SW480 (cell line): Measurements from ENCODE around the gene CA12.

Source experiments
- DNase-seq: peaks from one replicate; pipeline ENCODE4 v3.0.0-alpha.2; 2016; ENCODE audit warnings: low spot score

CA12 gene

DNA sequence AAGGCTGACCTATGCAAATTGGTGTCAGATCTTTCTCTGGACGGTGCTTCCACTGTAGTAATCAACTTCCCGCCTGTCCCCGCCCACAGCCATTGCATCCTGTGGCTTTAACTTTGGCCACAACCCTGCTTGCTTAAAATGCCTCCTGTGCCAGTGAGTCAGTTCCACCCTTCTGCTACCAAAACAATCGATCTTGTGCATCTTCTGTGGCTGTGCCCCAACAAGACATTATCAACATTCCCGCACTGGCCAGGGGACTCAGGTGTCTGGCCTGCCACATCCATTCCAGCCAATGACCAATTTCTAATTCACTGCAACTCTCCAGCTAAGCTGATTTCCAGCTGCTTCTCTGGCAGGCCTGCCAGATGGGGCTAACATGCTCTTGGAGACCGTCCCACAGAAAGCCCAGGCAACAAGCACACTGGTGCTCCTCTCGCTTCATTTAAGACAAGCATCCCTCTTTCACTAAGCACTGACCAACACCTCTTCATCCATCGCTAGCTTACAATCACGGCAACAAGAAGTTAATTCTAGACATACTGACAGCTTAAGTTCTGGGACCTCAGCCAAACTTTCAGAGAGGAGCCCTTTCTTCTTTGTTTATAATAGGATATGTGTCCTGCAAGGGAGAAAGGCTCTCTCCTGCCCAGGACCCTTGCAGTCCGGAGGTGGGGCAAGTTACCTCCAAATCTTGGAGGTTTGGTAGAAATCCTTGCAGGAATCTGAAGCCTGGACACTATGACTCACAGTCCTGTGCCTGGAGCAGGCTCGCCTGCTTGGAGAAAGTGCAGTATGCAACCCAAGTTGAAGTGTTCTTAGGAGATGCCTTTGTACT is 6.7 kb downstream of the CA12 start:
- DNase-seq: peak; percentile 27

DNA sequence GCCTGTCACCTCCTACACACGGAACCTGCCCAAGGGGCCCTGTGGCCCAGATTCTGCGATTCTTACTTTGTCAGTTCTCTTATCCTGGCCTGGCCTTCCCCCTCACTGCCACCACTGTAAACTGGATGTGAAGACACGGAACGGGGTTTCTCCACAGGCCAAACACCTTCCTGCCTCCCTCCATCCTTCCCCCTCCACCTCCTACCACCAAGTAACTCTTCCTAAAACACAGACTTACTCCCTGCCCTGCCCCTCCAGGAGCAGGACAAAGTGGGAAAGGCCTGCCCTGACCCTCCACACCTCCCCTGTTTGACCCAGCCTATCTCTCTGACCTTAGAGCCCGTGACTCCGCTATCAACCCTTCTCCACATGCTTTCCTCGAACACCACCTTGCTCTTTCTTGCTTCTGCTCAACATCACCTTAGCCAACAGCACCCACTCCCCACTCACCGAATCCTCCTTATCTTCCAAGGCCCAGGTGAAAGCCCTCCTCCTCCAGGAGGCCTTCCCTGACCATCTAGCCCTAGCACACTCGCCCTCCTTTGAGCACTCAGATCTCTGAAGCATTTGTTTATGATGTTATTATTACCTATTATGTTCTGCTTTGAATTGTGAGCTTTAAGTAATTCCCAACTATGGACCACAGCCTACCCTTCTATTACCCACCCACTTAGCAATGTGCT is 7.6 kb downstream of the CA12 start:
- no peak for DNase-seq

DNA sequence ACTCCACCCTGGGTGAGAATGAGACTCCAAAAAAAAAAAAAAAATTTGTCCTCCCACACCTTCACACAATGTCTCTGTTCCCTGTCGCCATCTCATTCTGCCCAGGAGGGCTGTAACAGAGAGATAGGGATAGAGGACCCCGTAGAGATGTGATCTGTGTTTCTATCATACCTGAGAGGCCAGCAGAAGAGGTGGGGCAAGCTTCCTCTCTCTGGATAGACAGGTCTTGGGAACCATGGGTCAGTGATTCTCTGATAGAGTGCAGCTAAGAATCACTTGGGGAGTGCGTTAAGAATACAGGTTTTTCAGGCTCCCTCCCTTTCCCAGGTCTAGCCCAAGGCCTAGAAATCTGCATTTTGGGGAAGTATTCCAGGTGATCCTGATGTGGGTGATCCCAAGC is 8.3 kb downstream of the CA12 start:
- DNase-seq: no peak

- DNase-seq: no peak
These were observed 8.9 kb downstream of the CA12 start for GRCh38 chr15:63372753-63373152.

DNA sequence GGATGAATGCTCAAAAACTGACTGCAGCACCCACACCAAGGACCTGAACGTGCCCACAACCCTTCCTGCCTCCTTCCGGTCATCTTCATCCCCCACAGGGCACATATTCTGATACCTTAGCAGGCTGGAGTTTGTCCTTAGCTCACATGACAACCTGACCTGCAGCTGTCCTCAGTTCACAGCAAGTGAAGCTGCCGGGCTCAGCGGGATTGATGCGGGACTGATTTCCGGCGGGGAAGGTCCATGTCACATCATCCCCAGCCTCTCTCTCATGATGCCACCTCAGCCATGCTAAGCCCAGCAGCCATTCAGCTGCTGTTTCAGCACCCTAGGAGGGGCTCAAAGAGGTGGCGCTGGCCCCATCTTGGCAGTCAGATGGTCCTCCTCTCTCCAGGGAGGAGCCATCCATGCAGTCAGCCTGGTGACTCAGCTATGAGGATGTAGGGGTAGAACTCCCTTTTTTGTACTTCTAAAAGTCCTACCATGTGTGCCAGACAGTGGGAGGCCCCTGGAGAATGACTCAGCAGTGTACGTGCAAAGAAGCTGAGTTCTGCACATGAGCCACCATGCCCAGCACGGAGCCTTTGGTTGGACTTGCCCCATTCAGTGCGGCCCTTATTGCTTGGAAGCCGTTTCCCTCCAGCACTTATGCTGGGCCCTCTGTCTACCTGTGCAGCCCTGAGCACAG is 9.5 kb downstream of the CA12 start:
- DNase-seq: peak; percentile 14

DNA sequence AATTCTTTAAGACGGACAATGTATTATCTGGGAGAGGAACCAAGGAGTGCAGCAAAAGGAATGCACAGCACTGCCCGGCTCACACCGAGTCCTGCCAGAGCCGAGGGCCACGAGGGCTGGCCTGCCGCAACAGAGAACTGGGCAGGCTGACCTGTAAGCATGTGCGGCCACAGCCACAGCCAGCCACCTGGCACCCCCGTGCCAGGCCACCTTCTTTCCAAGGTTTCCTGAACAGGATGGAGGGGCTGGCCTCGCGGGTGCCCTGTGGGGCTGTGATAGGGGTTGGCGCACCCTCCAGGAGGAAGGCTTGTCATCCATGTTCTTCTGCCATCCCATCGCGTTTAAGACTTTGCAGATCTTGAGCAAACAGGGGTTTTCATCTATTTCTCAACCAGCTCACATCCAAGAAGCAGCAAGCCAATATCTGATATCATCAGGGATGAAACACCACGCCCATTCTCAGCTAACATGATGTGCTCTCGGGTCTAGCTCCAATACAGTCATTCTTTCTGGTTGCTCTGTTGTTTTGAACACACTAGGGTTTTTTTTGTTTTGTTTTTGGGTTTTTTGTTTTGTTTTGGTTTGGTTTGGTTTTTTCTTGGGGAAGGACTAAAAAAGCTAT is 10.2 kb downstream of the CA12 start:
- no peak for DNase-seq

DNA sequence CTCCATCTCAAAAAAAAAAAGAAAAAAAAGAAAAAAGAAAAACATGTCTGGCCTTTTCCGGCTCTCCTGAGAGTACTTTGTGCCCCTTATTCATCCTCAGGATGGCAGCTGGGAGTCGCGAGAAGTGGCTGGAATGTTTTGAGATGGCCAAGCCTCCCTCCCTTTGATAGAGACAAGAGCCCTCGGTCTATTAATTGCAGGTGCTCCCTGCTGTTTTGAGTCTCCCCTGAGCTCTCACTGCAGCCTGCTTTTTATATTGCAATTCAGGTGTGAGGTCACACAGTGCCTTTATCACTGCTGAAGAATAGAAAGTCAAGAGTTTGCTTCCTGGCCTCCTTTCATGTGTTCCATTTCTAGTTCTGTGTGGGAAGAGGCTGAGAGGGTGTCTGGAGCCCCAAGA is 10.9 kb downstream of the CA12 start:
- no peak for DNase-seq

DNA sequence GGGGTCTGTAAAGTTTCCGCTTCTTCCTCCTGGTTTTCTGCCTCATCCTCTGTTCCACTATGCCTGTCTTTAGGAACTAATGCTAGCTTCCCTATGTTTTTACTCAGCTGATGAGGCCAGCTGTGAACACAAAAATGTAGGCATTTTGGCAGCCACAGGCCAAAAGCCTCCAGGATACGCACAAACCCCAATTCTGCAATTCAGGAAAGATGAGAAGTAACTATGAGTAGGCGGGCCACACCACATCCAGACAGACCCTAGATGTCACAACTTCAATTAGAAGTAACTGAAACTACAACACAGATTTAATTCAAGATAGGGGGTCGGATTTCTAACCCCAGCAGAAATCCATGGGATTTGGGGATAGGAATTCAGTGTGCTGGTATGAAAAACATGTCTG is 11.9 kb downstream of the CA12 start:
- DNase-seq: no peak

- DNase-seq: no peak
These were observed 12.3 kb downstream of the CA12 start for GRCh38 chr15:63369296-63369695.

- no peak for DNase-seq
These were observed 13.1 kb downstream of the CA12 start for GRCh38 chr15:63368503-63368902.

DNA sequence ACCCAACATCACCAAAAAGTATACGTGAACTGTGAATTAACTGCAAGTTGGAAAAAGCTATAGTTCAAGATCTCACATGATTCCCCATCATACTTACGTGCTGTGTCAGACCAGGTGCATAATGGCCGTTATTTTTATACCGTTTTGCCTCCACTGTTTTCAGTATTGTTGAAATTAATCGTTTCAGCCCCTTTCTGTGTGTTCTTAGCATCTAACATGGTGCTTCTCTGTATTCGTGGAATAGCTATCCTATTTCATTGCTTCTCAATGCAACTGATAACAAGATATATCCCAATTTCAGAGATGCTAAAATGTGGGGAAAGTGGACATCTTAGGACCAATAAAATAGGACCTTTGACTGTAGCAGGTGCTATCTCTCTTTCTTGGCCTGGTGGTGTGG is 13.7 kb downstream of the CA12 start:
- no peak for DNase-seq

- DNase-seq: no peak
These were observed 14.3 kb downstream of the CA12 start for GRCh38 chr15:63367390-63367789.

- DNase-seq: no peak
These were observed 15.2 kb downstream of the CA12 start for GRCh38 chr15:63366451-63366850.

- no peak for DNase-seq
These were observed 16.4 kb downstream of the CA12 start for GRCh38 chr15:63365273-63365680.

GRCh38 chr15:63364399-63365272 is 17.0 kb downstream of the CA12 start:
- DNase-seq: no peak

DNA sequence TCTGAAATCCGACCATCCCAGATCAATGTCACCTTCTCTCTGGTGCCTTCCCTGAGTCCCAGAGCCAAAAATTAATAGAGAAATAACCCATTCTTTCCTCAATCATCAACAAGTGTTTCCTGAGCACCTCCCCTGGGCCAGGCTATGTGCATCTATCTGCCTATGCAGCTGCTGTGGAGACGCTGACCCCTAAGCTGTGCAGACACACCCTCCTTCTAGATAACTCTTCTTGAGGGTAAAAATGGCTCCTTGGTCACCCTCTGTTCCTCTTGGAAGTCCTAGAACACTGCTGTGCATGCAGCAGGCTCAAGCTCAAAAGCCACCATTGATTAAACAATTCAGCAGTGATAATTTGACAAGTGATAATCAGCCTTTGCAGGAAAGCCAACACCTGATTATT is 18.4 kb downstream of the CA12 start:
- DNase-seq: no peak

DNA sequence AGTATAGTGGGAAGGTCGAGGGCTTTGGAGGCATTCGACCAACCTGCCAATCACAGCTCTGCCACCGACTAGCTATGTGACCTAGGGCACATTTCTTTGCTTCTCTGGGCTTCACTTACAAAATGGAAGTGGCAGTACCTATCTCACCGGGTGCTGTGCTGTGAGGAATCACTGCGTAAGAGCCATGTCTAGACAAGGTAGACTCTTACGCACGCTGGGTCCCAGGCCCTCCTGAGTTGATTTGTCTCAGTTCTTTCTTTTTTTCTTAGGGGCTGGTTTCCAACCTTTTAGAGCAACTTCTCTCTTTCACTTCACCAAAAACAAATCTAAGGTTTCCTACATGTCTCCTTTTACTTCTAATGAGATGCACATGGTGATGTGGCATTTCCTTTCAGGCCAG is 18.8 kb downstream of the CA12 start:
- no peak for DNase-seq

DNA sequence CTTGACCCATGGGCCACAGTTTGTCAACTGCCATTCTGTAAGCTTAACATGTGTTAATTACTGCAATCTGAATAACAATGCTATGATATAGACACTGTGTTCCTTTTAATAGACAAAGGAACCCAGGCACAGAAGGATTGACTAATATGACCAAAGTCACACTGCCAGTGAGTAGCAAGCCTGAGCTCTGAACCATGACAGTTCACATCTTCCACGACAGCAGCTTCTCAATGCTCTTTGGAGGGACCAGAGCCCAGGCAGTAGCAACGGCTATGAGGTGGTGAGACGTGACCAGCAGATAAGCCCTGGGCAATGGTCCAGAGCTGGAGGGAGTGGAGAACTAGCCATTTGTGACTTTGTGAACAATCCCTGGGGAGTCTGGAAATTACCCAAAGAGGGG is 19.4 kb downstream of the CA12 start:
- DNase-seq: no peak

DNA sequence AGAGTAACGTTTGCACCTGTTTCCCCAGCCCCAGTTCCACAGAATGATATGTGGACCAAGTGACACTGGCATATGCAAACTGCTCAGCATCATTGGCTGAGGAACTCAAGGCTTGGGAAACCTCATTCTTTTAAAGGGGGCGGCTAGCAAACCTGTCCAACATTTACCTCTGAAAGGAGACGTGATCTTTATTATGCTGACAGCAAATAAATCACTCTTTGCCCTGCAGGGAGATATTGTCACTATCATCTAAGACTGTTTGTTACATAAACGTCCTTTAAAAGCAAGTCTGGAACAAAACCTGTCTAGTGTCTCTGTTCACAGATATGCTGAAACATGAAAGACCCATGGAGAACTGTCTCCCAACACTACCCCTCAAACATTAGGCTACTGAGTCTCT is 21.5 kb downstream of the CA12 start:
- DNase-seq: no peak

GRCh38 chr15:63358241-63359029 is 23.2 kb downstream of the CA12 start:
- DNase-seq: no peak

- peak; percentile 17 for DNase-seq
These were observed 23.9 kb downstream of the CA12 start for GRCh38 chr15:63357731-63358130.
